SW 1271 (cell line): Measurements from ENCODE around the gene JMY.

Source experiments
- DNase-seq, 2 experiments: peaks; one replicate each; lab custom pipeline; 2025; lab: John Stamatoyannopoulos, UW

Gene JMY

GRCh38 chr5:79297661-79298060, 61.7 kb downstream of the JMY start:
- DNase-seq: no peak

GRCh38 chr5:79301046-79301712, 65.2 kb downstream of the JMY start:
- DNase-seq: no peak

- no peak for DNase-seq
Measured at GRCh38 chr5:79302454-79302853, 66.5 kb downstream of the JMY start.

GRCh38 chr5:79305706-79306105, 69.8 kb downstream of the JMY start:
- DNase-seq: no peak

GRCh38 chr5:79318935-79319614, 83.1 kb downstream of the JMY start:
- DNase-seq: peak in 1 of 2 experiments; percentile 7

- DNase-seq: no peak
Measured at GRCh38 chr5:79329453-79329852, 93.5 kb downstream of the JMY start.

GRCh38 chr5:79330071-79330470, 94.1 kb downstream of the JMY start:
- DNase-seq: no peak

- no peak for DNase-seq
Measured at GRCh38 chr5:79333852-79334557, 98.1 kb downstream of the JMY start.

- no peak for DNase-seq
Measured at GRCh38 chr5:79346420-79346824, 110.5 kb downstream of the JMY start.

- DNase-seq: no peak
Measured at GRCh38 chr5:79349047-79349446, 113.1 kb downstream of the JMY start.

- no peak for DNase-seq
Measured at GRCh38 chr5:79349881-79350280, 114.0 kb downstream of the JMY start.

GRCh38 chr5:79357398-79357797, 121.5 kb downstream of the JMY start:
- DNase-seq: no peak
